Parathyroid adenoma (tissue), 2 donors: ENCODE measurements around the gene APBB3.

Experiments
- H2AFZ ChIP-seq: fragments of 300-600 bp; sonication (generic); one replicate; pipeline ENCODE4 v1.7.0; 2017; ENCODE audit warnings: antibody characterized with exemption, mild to moderate bottlenecking
- H3K27ac ChIP-seq: fragments of 300-600 bp; sonication (generic); one replicate; pipeline ENCODE4 v1.7.0; 2017
- H3K27me3 ChIP-seq: fragments of 300-600 bp; sonication (generic); one replicate; pipeline ENCODE4 v1.7.0; 2017; ENCODE audit warnings: low read length; ENCODE audit not compliant: control insufficient read depth, insufficient read depth
- H3K36me3 ChIP-seq: fragments of 300-600 bp; sonication (generic); one replicate; pipeline ENCODE4 v1.7.0; 2017; ENCODE audit warnings: low read length; ENCODE audit not compliant: control insufficient read depth, insufficient read depth
- H3K4me1 ChIP-seq: fragments of 300-600 bp; sonication (generic); one replicate; pipeline ENCODE4 v1.7.0; 2017; ENCODE audit warnings: control low read depth
- H3K4me2 ChIP-seq: fragments of 300-600 bp; sonication (generic); one replicate; pipeline ENCODE4 v1.7.0; 2017; ENCODE audit warnings: low read length
- H3K4me3 ChIP-seq: fragments of 300-600 bp; sonication (generic); one replicate; pipeline ENCODE4 v1.7.0; 2017; ENCODE audit warnings: low read depth, low read length
- H3K79me2 ChIP-seq: fragments of 300-600 bp; sonication (generic); one replicate; pipeline ENCODE4 v1.7.0; 2017; ENCODE audit warnings: control low read depth
- H3K9ac ChIP-seq: fragments of 300-600 bp; sonication (generic); one replicate; pipeline ENCODE4 v1.7.0; 2017; ENCODE audit warnings: mild to moderate bottlenecking
- H3K9me3 ChIP-seq: fragments of 300-600 bp; sonication (generic); one replicate; pipeline ENCODE4 v1.7.0; 2017; ENCODE audit warnings: low read length; ENCODE audit not compliant: control insufficient read depth
- TF ChIP-seq, protein P1 (sequence below): fragments of 300-600 bp; sonication (generic); IDR thresholded peaks from one replicate; pipeline ENCODE4 v1.7.0; 2017; ENCODE audit warnings: antibody characterized with exemption, mild to moderate bottlenecking
- donor health status: primary hyperparathyroidism.

APBB3 gene

DNA sequence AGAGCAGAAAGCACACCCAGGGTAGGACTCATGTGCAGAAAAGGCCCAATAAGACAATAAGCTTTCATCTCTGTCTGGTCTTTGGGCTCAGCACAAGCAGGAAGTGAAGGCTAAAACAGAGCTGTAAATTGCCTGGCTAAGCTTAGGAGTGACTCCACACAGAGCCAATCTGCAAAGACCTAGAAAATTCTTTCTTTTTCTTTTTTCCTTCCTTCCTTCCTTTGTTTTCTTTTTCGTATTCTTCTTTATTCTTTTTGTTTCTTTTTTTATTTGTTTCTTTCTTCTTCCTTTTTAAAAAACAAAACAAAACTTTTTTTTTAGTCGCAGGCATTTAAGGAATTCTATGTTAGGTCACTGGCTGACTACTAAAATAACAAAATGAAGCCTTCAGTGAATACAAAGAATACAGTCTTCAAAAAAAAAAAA lies 12.4 kb upstream of the APBB3 start:
- Histone ChIP-seq H3K27me3 (no peaks in the 10 kb centered on the region), H3K4me3 (no peak overlapping the region), H2AFZ (peak overlapping the region; percentile 43), H3K36me3 (no peaks in the 10 kb centered on the region), H3K4me2 (no peak overlapping the region), H3K9ac (no peak overlapping the region), H3K4me1 (no peaks in the 10 kb centered on the region), H3K79me2 (no peaks in the 10 kb centered on the region), H3K27ac (peak overlapping the region; percentile 34), H3K9me3 (no peaks in the 10 kb centered on the region)
- TF ChIP-seq, protein P1, sequence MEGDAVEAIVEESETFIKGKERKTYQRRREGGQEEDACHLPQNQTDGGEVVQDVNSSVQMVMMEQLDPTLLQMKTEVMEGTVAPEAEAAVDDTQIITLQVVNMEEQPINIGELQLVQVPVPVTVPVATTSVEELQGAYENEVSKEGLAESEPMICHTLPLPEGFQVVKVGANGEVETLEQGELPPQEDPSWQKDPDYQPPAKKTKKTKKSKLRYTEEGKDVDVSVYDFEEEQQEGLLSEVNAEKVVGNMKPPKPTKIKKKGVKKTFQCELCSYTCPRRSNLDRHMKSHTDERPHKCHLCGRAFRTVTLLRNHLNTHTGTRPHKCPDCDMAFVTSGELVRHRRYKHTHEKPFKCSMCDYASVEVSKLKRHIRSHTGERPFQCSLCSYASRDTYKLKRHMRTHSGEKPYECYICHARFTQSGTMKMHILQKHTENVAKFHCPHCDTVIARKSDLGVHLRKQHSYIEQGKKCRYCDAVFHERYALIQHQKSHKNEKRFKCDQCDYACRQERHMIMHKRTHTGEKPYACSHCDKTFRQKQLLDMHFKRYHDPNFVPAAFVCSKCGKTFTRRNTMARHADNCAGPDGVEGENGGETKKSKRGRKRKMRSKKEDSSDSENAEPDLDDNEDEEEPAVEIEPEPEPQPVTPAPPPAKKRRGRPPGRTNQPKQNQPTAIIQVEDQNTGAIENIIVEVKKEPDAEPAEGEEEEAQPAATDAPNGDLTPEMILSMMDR, result no peak

DNA sequence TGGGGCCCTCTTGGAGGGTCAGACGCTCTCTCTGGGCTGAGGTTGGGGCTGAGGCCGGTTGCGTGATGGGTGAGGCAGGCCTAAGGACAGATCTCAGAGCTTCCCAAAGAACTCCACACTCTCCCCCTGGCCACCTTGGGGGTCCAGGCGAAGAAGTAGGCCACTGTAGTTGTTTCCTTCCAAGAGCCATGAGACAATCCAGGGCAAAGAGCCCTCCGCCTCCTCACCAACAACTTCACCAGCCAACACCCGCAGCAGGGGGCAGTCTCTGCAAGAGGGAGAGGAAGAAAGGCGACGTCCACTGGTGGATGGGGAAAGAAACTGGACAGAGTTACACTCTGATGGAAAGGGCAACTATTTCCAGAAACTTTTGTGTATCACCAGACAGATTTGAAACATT lies 10.9 kb upstream of the APBB3 start:
- Histone ChIP-seq H3K4me1 (no peaks in the 10 kb centered on the region), H3K9me3 (no peaks in the 10 kb centered on the region), H3K27me3 (no peaks in the 10 kb centered on the region), H3K27ac (no peak overlapping the region), H3K79me2 (no peaks in the 10 kb centered on the region), H3K9ac (no peak overlapping the region), H2AFZ (peak overlapping the region; percentile 17), H3K36me3 (no peaks in the 10 kb centered on the region), H3K4me2 (no peak overlapping the region), H3K4me3 (no peak overlapping the region)
- TF ChIP-seq, protein P1, result peak; percentile 43

DNA sequence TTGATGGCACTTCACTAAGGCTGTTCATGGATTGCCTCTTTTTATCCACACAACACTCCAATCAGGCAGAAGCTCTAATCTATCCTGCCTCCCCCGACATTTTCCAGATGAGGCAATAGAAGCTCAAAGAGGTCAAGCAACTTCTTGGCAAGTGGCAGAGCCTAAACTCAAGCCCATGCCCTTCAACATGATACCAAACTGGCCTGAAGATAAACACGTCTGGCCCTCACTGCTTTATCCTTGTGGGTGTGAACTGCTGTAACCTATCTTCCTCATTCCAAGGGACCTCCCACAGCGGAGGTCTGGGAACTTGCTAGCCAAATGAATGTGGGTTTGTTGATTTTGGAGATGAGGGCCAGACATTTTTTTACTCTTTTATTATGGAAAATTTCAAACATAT lies 9.8 kb upstream of the APBB3 start:
- H3K9ac ChIP-seq, result no peak overlapping the region
- H3K79me2 ChIP-seq, result no peaks in the 10 kb centered on the region
- no peaks in the 10 kb centered on the region for H3K4me1 ChIP-seq
- peak overlapping the region; percentile 17 for H3K27ac ChIP-seq
- H3K27me3 ChIP-seq, result no peaks in the 10 kb centered on the region
- no peak overlapping the region for H3K4me3 ChIP-seq
- no peaks in the 10 kb centered on the region for H3K9me3 ChIP-seq
- TF ChIP-seq, protein P1, result no peak
- no peak overlapping the region for H3K4me2 ChIP-seq
- no peaks in the 10 kb centered on the region for H3K36me3 ChIP-seq
- H2AFZ ChIP-seq, result no peak overlapping the region

DNA sequence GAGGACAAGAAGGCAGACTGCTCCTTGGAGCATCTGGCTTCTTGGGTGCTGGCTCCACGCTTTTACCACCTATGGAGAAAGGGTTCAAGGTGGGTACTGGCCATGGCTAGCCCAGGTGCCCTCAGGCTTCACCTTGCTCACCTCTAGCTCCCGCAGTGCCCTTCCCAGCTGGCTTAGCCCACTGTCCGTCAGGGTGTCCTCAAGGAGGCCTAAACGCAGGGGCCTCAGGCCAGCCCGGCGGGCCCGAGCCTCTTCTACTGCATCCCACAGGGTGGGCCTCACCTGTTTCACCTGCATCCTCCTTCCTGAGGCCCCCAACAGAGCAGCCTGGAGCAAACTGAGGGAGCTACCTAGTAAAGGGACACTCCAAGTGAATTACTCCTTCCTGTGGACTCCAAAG lies 9.3 kb upstream of the APBB3 start:
- no peak overlapping the region for H3K9ac ChIP-seq
- TF ChIP-seq, protein P1, result no peak
- H3K27me3 ChIP-seq, result no peaks in the 10 kb centered on the region
- no peak overlapping the region for H3K4me3 ChIP-seq
- H3K79me2 ChIP-seq, result no peaks in the 10 kb centered on the region
- H3K4me2 ChIP-seq, result no peak overlapping the region
- no peaks in the 10 kb centered on the region for H3K36me3 ChIP-seq
- no peak overlapping the region for H2AFZ ChIP-seq
- no peak overlapping the region for H3K27ac ChIP-seq
- no peaks in the 10 kb centered on the region for H3K4me1 ChIP-seq
- no peaks in the 10 kb centered on the region for H3K9me3 ChIP-seq

DNA sequence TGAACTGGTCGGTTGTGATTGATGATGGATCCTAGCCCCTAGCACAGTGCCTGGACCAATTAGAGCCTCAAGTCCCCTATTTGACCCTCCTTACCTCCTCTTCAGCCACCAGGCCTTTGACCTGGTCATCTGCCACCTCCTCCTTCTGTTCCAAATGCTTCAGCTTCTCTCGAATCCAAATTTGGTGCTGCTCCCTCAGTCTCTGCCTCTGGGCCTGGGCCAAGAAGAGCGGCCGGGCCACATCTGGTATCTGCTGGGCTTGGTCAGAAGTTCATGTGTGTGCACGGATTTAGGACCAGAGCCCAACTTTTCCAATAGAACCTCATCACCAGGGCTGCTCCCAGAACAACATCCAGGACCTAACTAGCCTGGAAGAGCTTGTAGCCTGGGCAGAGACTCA lies 6.7 kb upstream of the APBB3 start:
- H3K9me3 ChIP-seq, result no peaks in the 10 kb centered on the region
- H2AFZ ChIP-seq, result no peak overlapping the region
- no peaks in the 10 kb centered on the region for H3K27me3 ChIP-seq
- no peaks in the 10 kb centered on the region for H3K36me3 ChIP-seq
- no peaks in the 10 kb centered on the region for H3K4me1 ChIP-seq
- H3K79me2 ChIP-seq, result no peaks in the 10 kb centered on the region
- H3K27ac ChIP-seq, result no peak overlapping the region
- H3K9ac ChIP-seq, result no peak overlapping the region
- TF ChIP-seq, protein P1, result no peak
- H3K4me3 ChIP-seq, result no peak overlapping the region
- no peak overlapping the region for H3K4me2 ChIP-seq
